Hematopoietic multipotent progenitor cell treated with erythropoietin and hydrocortisone succinate and interleukin-3 and kit ligand, for 8 days (in vitro differentiated cells): ENCODE measurements around the gene NAV2.
"Not testable (repeated sequence)": the region's sequence is repeated elsewhere in the genome, so short reads cannot be mapped to it uniquely, and the experiment has no call there.

Experiments used
- DNase-seq: peaks from one replicate; pipeline ENCODE4 v3.0.0-alpha.2; 2015

The NAV2 gene

GRCh38 chr11:19984048-19984742 lies 271.6 kb downstream of the NAV2 start:
- DNase-seq = no peak

GRCh38 chr11:19985111-19985510 lies 272.5 kb downstream of the NAV2 start:
- DNase-seq = no peak

DNA sequence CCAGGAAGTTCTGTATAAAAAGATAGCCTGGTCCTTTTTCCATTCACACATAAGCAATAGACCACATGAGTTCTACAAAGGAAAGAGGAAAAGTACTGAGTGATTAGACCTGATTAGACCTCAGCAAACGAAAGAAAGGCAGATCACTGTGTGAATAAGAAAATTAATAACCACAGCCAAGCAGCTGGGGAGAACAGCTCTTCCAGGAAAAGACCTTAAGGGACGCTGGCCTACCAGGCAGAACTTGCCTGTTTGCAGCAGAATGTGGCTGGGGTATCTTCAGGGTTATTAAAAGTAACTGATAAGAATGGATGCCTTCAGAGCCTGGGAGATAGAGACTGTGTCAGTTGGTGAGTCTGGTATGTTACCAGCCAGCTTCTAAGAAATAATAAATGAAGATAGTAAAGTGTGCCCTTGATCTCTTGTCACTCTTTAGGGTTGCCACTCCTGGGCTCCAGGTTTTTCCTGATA lies 274.7 kb downstream of the NAV2 start:
- peak; percentile 59 for DNase-seq

DNA sequence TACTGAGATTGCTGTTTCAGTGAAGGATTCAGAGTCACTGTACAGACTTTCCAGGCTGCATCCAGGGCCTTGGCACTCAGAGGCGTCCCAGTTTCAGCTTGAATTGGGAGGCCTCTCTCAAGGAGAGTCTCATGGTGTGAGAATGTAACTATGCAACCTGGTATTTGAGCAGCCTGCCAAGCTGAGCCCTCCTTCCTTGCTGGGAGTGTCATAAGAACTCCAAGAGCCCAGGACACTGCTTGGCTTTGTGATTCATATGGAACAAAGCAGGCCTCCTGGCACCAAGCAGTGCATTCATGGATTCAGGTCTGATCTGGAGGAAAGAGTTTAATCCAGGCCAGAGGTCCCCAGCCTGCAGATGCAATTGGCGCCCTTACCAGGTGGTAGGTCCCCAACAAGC lies 276.0 kb downstream of the NAV2 start:
- DNase-seq = no peak

- no peak for DNase-seq
These were observed 276.6 kb downstream of the NAV2 start for GRCh38 chr11:19989191-19989590.

DNA sequence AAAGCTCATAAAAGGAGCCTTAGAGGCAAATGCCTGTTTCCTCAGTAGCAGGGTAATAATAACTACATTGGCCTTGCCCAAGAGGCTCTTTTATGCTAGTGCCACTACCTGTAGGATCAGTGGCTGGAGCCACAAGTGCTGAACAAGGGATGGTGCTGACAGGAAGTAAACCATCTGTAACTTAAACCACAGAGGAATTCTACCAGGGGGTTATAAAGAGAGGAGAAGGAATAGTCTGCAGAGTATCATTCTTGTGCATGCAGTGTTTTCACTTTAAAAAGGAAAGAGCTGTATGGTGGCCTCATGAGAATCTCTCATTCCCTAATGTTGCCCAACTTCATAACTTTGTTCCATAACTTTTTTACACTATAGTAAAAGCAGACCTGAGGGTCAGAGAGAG lies 279.5 kb downstream of the NAV2 start:
- no peak for DNase-seq

GRCh38 chr11:19992998-19993397 lies 280.4 kb downstream of the NAV2 start:
- no peak for DNase-seq

DNA sequence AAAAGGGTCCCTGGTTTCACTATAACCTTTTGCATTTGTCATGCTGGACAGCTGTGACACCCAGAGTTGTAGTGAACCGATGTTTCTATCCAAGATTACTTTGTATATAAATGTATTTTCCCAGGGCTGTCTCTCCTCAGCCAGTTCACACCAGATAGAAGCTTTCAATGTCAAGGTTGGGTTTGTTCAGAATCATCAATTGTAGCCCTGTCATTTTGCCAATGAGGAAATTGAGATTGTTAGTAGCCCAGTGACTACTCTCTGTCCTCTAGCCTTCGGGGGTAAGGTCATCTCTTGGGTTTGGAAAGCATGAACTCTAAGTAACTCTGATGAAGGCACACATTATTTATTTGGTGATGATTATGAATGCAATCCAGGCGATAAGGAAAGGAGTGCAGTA lies 282.0 kb downstream of the NAV2 start:
- no peak for DNase-seq

GRCh38 chr11:19995145-19995544 lies 282.5 kb downstream of the NAV2 start:
- peak; percentile 36 for DNase-seq

GRCh38 chr11:19996571-19996970 lies 283.9 kb downstream of the NAV2 start:
- DNase-seq = no peak

DNA sequence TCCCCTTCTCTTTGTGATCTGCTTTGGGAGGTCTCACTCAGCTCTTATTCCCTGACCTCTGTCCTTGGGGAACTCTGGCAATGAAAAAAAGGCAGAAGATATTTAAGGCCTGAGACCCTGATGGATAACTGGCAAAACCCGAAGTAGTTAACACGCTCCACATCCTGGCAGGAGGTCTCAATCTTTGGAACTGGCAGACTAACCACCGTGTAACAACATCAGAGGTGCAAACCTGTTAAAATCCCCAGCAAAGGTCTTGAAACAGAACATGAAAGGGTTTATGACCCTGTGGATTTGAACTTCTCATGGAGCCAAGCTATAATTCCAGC lies 287.3 kb downstream of the NAV2 start:
- DNase-seq = no peak

DNA sequence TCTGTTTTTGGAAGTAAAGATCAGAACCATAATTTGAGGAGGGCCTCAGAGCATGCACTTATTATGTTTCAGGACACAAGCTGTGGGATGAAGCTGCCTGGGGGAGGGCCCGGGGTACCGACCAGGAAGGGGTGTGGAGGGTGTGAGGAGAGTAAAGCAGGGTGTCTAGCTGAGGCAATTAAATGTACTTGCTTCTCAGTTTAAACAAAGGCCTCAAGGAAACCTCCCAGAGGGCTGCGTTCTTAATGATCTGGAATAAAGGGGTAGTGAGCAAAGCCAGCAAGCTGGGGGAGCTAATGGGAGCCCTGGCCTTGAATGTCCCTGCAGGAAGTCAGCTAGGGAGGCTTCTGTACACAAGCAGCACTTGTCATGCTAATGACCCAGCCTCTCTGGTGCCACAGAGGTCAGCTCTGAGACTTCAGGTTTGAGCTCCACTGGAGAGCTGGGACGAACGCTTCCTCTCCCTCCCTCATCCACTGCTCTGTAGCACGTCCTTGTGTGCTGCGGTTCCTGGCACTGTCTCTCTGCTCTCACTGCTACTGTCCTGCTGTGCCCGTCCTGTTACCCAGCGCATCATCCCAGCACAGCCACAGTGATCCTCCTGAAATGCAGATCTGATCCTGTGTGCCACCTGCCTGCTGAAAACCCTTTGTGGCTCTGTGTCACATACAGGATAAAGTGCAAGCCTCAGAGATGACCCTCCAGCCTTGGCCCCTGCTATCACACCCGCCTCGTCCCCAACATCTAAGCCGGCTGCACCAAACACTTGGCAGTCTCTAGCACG lies 287.9 kb downstream of the NAV2 start:
- no peak for DNase-seq

GRCh38 chr11:20002312-20003216 lies 289.9 kb downstream of the NAV2 start:
- no peak for DNase-seq

- no peak for DNase-seq
These were observed 290.7 kb downstream of the NAV2 start for GRCh38 chr11:20003351-20003750.

DNA sequence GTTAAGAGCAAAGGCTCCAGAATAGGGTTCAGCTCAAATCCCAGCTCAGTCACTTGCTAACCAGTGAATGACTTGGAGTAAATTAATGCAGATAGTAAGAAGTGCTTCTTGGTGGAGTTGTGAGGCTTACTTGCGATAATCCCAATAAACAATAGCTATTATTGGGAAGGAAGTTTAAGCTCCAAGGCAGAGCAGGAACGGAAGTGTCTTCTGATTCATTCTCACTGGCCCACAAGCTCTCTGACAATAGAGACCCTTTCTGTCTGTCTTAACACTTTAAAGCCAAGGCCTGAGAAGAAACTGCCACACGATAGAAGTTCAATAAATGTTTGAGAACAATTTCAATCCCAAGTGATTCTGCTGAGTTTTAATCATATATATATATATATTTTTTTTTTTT lies 292.2 kb downstream of the NAV2 start:
- DNase-seq = no peak

GRCh38 chr11:20005747-20006146 lies 293.1 kb downstream of the NAV2 start:
- DNase-seq = no peak

- not testable (repeated sequence) for DNase-seq
These were observed 294.0 kb downstream of the NAV2 start for GRCh38 chr11:20006618-20007017.

- no peak for DNase-seq
These were observed 294.7 kb downstream of the NAV2 start for GRCh38 chr11:20007386-20007785.

GRCh38 chr11:20008190-20008870 lies 295.7 kb downstream of the NAV2 start:
- DNase-seq = peak; percentile 39

DNA sequence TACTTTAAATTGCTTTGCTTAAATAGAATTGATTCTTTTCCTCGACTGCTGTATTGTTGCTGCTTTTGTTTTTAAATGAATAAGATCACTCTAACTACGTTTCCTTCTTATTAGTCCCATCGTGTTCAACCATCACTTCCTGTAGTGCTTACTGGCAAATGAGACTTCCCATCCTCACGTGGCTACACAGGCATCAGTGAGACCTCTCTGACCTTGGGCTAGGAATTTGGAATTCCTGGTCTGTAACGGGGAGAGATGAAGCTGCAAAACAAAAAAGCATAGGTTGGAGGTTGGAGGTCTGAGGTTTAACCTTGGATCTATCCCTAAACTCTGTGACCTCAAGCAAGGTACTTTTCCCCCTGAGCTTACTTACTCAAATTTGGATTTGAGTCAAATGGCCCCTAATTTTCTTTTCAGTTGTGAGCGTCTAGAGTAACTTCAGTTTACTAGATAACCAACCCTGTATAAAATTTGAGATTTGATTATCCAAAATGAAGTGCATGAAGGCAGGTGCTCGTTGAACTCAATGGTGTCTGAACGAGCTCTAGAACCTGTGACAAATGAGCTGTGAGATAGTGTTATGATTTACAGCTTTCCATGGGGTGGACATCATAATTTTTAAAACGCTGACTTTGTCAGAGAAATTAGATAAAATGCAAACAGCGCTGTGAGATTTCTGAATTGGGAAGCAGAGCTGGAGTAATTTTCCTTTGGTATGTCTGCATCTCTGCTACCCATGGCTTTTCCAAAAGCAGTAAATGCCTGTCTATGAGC lies 296.4 kb downstream of the NAV2 start:
- no peak for DNase-seq

DNA sequence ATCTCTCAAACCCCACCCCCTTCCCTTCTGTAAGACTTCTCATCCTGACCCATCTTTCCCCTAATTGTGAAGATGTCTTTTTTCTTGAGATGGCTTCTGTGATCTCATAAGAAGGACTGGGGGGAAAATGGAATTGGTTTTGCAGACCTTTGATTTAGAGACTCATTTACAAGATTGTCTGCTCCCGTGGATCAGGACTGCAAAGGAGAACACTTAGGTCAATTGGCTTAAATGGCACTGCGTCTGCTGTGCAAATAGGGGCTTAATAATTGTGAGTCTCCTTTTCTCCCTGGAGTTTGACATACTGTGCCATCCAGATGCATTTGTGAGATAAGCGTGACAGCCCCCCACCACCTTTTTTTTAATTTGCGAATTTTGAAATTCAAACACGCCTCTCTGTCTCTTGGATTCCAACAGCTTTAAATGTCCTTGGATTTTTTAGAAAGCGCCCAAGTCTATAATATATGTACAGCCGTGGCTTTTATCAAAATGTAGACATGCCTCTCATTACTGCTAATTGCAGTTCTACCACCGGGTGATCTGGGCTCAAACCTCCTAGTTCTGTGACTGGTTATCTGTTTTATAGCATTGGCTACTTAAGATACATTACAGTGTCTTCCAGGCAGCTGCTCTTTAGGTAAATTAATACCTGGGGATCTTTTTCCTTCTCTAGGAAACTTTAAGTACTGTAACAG lies 297.7 kb downstream of the NAV2 start:
- DNase-seq = no peak

- DNase-seq = no peak
These were observed 298.2 kb downstream of the NAV2 start for GRCh38 chr11:20010851-20011225.
